Activated T-helper 9 cell treated with anti-CD3 and anti-CD28 coated beads, Interleukin-2, amount 50 U/mL, for 16 hours (primary cell): ENCODE results near the gene ASB11.
A peak's percentile ranks its signal among the peaks of the same experiment; 100 is the strongest.
"Not testable (repeated sequence)": the region's sequence is repeated elsewhere in the genome, so short reads cannot be mapped to it uniquely, and the experiment has no call there.

Experiments
- DNase-seq: peaks from one replicate; pipeline ENCODE4 v3.0.0-alpha.2; 2020; ENCODE audit warnings: low read depth

The ASB11 gene

DNA sequence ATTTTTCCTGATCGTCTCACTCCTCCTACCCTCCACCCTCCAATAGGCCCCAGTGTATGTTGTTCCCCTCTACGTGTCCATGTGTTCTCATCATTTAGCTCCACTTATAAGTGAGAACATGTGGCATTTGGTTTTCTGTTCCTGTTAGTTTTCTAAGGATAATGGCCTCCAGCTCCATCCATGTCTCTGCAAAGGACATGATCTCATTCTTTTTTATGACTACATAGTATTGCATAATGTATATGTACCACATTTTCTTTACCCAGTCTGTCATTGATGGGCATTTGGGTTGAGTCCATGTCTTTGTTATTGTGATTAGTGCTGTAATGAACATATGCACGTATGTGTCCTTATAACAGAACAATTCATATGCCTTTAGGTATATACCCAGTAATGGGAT is 9.5 kb downstream of the ASB11 start:
- DNase-seq = not testable (repeated sequence)

DNA sequence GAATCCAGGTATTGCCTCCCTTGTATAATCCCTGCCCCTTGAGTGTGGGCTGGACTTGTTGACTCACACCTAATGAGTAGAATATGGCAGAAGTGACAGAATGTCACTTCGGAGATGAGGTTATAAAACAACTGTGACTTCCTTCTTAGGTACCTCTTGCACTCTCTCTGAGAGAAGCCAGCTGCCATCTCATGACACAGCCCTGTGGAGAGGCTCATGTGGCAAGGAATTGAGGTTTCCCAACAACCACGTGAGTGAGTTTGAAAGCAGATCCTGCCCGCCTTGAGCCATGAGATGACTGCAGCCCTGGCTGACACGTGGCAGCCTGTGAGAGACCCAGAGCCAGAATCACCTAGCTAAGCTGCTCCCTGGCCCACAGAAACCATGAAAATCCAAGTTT is 13.5 kb downstream of the ASB11 start:
- no peak for DNase-seq

DNA sequence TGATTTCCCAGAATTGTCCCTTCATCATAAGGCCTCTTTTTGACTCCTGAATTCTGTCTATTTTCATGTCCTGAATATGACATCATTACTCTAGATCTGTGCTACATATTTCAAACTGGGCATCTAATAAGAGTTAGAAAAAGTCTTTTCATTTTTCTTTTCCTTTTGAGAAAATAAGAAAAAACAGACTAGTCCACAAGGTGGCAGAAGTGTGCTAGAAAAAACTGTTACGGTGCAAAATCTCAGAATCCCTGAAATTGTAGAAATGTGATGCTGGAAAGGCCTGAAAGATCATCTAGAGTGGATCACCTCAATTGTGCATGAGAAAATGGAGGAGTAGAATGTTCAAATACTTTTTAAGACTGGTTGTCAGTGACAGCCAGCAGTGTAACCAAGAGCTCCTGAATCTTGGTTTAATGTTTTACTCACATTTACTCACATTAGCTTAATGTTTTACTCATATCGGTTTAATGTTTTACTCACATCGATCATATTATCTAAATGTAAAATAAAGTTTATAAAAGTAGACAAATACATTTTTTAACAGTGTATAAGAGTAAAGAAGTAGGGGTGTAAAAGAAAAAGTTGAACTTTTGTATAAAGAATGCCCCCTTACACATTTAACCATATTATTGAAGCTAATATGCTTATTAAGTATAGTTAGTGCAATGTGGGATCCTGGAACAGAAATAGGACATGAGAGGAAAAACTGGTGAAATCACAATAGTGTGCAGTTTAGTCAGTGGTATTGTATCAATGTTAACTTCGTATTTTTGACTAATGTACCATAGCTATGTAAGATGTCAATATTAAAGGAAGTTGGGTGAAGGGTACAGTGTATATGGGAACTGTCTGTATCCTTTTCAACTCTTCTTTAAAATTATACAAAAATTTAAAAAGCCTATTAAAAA is 15.2 kb downstream of the ASB11 start:
- no peak for DNase-seq

DNA sequence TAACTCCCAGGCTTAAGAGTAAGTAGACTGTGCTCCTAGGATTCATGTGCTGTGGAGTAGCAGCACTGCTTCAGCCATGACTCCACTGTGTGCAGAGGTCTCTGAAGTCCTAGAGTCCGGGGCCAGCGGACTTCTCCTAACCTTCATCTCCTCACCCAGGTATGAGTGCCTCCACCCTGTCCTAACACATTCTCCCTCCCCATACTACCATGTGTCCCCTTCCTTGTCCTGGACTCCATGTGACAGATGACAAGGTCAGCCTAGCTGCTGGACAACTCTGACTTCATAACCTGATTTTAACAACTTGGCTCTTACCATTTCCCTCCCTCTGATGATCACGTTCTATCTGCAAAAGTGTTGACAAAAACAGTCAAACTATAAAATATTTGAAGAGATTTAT is 16.7 kb downstream of the ASB11 start:
- DNase-seq = no peak

DNA sequence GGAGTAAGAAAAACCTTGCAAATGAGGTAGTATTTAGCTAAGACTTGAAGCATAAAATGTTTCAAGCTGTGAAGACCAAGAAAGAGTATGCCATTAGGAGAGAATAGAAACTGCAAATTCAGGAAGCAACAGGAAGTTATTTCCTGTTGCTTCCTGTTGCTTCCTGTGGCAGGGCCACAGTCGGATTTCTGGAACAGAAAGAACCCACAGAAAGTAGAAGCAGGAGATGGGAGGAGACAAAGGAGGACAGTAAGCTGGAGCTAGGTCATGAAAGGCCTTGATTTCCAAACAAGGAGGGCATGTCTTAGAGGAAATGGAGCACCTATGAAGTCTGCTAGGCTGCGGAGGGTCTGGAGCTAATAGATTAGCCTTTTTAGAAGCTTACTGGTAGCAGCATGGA is 17.2 kb downstream of the ASB11 start:
- DNase-seq = no peak

DNA sequence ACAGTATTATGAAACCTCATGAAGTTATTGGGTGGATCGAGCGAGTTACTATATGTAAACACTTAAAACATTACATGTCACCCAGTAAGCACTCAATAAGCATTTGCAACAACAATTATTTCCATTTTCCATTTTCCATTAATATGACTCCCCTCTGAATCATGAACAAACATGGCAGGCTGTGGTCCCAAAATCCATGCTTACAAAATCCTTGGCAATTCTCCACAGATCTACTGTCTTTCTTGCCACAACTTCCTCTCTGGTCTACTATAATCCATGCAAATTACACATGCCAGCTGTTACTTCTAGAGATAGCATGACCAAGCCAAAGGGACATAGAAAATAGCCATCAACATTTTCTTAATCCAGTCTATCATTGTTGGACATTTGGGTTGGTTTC is 22.0 kb downstream of the ASB11 start:
- DNase-seq = no peak

DNA sequence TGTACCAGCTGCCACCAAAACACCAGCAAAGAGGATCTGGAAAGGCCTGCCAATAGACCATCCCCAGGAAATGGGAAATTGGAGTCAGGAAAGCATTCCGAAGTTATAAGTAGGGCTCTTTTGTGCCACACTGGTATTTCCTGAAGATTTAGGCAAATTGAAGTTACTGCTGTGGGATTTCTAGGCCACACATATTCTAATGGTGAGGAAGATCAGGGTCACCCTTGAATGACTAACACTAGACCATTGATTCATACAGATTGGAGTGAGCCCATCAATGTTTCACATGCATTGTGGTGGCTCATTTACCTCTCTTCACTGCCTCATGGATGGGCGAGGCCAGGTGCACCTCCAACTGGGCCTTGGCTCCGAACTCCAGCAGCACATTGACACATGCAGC is 22.6 kb downstream of the ASB11 start:
- DNase-seq = no peak

DNA sequence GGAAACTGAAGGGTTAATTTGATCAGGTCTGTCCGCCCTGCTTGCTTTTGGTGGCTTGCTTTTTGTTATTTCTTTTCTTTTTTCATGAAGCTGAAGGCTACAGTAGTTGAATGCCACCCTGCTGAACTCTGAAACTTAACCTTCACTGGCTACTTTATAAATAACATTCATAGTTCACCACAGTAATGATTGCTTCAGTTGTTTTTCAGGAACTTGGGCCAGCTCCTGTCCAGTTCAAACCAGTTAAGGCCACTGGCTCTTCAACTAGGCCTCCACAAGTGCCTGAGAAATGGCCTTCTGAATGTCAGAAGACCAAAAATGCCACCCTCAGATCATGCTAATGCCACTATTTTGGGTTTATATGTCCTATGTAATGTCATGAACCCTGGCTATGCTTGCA is 37.8 kb downstream of the ASB11 start:
- no peak for DNase-seq

DNA sequence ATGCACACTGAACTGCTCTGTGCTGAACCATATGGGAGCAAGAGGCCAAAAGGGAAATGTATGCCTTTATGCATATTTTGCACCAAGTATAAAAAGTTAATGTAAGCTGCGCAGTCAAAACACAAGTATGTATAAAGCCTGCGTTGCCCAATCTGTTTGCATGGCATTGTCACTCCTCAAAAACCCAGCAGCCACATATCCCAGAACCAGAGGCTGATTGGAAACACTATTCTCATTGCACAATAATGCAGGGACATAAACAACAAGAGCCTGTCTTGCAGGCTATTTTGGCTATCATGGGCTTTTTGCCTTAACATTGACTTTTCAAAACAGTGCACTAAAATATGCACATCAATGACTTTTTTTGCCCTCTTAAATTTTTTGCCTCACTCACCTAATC is 40.5 kb downstream of the ASB11 start:
- DNase-seq = no peak

DNA sequence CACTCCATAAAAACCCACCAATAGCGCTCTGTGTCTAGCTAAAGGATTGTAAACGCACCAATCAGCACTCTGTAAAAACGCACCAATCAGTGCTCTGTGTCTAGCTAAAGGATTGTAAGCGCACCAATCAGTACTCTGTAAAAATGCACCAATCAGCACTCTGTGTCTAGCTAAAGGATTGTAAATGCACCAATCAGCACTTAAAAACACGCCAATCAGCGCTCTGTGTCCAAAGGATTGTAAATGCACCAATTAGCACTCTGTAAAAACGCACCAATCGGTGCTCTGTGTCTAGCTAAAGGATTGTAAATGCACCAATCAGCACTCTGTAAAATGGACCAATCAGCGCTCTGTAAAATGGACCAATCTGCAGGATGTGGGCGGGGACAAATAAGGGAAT is 42.2 kb downstream of the ASB11 start:
- DNase-seq = not testable (repeated sequence)

DNA sequence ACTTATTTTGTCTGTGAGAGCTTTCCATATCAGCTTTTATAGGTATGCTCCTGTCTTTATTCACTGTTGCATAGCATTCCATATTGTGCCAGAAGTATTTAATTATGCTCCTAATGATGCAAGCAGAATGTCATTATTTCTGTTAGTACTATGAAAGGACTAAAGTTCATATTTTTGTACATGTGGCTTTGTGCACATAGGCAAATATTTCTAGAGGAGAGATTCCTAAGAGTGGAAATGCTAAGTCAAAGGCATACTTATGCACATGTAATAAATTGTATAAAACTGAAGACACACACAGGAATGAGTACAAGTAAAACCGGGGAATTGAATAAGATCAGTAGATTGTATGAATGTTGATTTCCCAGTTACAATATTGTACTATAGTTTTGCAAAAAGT is 43.7 kb downstream of the ASB11 start:
- DNase-seq = no peak

DNA sequence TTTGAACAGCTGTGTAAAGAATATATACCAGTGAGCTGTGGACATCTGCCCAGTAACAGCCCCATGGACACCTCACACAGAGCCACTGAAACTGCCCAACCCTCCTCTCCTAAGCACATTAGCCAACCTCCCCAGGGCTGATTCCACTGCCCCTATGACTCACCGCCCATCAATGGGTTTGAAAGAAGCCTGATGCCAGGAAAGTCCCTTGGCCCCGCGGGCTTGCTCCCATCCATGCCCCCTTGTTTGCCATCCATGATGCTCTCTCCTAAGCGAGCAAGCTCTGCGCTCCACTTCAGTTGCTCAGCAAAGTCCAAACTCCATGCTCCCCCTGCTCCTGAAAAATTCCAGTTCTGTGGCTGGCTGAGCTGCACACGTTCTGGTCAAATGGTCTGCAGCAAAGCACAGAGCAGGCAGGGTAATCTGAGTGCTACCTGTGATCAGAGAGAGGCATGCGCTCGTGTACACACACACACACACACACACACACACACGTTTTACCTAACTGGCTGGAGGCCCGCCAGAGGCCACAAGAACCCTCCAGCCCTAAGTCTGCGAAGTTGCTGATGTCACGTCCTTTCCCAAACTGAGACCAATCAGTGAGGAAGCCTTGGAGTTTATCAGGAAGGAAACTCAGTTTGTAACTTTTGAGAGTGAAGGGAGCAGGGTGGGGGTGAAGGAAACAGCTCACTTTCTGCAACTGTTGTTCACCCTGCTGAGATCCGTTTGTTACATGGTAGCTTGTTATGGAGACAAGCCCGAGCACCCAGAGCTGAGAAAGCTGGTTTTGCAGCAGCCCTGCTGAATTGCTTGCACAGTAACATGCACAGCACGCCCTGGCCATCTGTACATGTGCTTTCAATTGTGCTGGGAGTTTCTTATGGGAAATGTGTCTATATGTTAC is 45.6 kb downstream of the ASB11 start, which contains the start of gene ASB9:
Gene ASB9, minus strand, starts transcription at position 466 of the 904 bp plus-strand sequence. Its CDS starts 209 bp downstream, at position 257.
- peak; percentile 1 for DNase-seq

DNA sequence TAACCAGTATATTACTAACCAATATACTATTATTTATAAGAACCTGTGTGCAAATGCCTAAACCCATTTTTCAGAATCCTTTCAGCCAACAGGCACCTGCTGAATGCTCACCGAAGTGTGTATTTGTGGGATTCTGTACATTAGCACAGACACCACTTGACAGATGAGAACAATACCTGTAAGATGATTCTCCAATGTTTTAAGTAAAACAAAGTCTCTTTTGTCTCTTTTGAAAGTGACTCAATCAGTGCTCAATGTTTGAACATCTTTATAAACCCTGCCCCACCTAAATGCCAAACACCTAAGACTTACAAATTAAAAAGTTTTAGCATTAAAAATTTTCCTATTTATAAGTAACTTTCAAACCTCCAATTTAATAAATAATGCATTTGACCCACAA is 46.3 kb downstream of the ASB11 start:
- DNase-seq = no peak

DNA sequence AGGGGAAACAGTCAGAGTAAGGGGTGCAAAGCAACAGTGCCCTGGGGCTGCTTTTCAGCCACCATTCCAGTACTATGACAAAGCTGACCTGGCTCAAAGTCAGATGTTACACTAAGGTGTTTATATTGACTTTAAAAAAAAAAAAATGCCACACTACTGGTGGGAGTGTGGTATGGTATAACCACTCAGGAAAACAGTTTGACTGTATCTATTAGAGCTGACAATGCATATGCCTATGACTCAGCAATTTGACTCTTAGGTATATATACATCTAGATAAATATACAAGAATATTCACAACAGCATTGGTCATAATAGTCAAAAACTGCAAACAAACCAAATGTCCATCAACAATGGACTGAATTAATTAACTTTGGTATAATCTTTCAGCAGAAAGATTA is 60.6 kb downstream of the ASB11 start:
- DNase-seq = no peak

DNA sequence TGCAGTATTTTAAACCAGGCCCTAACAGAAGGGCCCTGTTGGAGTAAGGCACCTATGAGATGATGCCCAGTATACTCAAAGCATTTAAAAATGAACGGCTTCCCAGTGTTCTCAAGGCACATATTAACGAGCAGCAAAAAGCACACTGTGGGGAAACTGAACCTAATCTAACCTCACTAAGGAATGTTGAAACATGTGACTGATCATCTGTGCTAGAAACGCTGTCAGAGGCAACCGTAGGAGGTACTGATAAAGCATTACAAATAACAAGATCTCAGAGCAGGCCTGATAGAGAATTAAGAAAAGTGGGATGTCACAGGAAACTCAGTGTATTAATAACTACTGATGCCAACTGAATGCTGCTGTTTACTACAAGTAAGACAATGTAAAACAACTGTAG is 69.5 kb downstream of the ASB11 start:
- DNase-seq = no peak

DNA sequence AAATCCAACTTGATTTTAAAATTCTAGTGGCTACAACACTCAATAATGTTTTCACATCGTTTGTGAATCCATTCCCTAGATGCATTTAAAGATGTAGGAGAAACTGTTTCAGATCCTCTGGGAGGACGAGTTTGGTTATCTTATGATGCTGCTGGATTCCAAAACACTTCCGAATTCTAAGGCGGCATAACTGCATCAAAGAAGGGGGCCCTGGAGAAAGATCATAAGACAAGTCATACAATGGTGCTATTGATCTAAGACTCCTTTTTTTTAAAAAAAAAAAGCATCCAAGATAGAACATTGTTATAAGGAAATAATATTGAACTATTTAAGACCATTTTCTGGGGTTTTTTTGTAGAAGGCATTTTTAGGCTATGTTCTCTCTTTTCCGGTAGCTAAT is 71.0 kb downstream of the ASB11 start:
- no peak for DNase-seq

DNA sequence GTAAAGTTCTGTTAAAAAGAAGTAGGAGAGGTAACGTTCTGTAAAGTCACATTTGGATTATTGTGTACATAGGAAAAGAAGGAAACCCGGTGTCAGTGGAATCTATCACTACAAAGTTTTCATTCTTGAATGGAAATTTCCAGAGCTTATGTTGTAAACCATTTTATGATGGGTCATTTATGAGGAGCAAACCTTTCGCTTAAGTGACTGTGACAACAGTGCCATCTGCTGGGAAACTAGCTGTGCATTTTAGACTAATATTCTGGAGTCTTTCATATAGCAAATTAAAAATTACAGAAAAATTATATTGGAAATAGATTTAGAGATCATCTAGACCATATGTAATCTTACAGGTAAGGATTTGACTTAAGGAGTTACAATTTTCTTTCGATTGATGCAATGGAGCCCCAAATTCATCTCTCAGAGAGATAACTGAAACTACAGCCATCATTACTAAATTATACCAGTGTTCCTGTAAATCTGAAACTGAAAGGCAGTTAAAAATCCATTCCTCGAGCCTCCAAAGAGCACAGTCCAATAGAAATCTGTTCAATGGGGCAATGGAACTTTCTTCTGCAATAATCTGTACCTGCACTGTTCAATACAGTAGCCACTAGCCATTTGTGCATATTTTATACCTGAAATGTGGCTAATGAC is 72.4 kb downstream of the ASB11 start:
- DNase-seq = peak; percentile 9

DNA sequence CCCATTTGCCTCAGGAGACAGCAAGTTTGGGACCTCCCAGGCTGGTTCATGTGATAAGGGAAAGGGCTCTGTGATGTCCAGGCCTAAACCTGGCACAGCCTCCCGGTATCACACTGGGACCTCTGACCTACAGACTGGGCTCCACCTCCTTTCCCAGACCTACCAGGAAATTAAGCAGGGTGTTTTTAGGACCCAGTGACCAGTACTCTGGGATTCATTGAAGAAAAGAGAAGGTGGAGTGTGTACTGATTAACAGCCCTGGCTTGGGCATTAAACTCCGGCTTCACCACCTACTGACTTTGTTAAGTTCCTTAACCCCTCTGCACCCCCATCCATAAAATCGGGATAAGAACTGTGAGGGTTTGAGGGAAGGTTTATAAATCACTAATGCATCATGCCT is 74.1 kb downstream of the ASB11 start:
- DNase-seq = no peak

DNA sequence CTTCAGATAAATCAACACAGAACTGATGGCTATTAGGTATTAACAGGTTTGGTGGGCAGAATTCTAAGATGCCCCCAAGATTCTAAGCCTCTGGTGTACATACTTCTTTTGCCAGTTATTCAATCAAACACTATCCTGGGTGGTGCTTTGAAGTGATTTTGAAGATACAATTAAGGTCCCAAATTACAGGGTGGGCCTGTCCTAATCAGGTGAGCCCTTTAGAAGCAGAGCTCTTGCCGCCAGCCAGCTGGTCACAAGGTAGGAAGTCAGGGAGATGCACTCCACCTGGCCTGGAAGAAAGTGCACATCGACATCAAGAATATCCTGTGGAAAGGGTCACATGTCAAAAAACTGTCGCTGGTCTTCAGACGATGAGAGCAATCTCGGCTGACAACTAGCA is 75.0 kb downstream of the ASB11 start:
- no peak for DNase-seq

DNA sequence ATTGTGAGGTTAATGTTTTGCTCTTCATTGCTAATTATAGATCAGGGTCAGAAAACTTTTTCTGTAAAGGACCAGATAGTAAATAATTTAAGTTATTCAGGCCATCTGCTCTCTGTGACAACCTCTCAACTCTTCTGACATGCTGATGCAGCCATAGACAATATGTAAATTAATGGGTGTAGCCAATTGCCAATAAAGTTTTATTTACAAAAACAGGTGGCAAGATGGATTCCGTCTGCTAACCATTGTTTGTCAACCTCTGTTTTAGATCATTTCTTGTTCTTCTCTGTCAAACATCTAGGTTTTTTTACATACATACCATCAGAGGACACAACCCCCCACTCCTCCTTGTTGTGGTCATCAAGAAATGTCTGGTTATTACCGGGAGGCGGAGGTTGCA is 79.3 kb downstream of the ASB11 start:
- DNase-seq = no peak

DNA sequence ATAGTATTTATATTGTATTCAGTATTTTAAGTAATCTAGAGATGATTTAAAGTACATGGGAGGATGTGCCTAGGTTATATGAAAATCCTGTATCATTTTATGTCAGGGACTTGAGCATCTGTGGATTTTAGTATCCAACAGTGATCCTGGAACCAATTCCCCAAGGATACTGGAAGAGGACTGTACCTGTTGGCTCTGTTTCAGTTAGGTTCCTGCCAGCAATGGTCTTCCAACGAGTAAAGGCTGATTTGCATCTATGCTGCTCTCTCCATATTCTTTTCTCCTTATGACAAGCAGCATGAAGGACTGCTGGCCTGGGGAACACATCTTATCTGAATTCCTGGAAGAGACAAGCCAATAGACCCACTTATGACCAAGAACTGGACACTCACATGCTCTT is 80.4 kb downstream of the ASB11 start:
- no peak for DNase-seq

DNA sequence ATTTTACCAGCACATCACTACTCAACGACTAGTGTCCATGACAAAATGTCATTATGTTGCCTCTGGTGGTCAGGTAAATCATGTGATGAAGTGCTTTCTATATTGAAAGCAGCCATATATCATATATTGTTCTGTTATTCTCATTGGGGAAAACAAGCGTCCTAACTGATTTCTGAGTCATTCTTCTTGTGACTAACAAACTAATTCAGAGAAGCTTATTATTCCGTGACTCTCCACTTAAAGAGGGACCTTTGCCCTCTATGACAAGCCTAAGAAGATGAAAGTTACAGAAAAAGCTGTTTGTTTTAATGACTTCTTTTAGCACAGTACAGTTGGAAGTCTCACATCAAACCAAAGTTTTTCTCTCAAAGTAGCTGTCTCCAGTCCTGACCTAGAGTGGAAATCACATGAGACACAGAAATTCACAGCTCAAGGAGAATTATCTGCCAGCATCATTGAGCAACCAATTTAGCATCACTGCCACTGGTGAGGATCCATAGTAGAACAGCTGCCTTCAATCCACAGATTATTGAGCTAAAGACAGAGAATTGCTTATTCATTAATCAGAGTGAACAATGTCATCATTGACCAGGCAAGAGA is 81.9 kb downstream of the ASB11 start:
- no peak for DNase-seq
